GM18499 (cell line): ENCODE results near the gene KLF8.
"Not testable (repeated sequence)": the region's sequence is repeated elsewhere in the genome, so short reads cannot be mapped to it uniquely, and the experiment has no call there.

Source experiments
- ATAC-seq: cut with Tn5 transposase; IDR thresholded peaks from one replicate; pipeline ENCODE4 v1.9.1; 2021; ENCODE audit warnings: moderate number of reproducible peaks; ENCODE audit not compliant: insufficient read depth, unreplicated experiment

KLF8 gene

DNA sequence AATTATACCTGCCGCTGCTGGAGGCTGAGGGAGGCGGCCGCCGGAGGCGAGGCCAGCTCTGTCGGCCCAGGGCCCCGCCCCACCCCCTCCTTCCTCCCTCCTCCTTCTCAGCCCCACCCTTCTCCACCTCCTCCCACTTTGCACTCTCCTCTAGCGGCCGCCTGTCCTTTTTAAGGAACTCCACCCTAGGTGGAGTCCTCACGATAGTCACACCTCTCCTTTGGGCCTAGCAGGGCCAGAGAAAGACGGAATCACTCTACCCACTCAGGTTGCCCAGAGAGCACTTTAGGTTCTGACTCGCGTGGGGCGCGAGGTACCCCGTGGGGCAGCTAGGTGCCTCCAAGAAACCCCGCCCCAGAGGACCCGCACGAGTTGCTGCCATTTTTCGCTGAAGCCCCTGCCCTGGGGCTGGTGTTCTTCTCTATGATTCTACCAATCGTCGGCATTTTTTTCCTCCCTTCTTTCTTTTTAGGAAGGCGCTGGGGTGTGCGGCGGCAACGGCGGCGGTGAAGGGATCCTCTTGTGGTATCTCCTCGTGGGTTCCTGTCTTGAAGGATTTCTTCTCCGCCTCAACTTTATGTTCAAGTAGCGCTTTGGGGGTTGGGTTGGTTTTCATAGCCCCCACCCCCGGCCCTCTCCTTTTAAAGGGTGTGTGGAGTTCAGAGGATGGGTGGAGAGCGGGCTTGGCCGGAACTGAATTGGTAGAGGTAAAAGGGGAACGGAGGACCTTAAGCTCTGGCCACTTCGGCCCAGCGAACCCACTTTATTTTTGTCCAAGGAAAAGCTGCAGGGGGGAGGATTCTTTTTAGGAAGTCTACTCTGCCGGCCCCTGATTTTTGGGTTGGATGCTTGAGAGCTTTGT, at the start of gene KLF8:
KLF8 (plus strand) TSS at position 136 of the 862 bp plus-strand sequence. CDS start 979 bp downstream, outside the sequence.
- peak; percentile 38 for ATAC-seq

DNA sequence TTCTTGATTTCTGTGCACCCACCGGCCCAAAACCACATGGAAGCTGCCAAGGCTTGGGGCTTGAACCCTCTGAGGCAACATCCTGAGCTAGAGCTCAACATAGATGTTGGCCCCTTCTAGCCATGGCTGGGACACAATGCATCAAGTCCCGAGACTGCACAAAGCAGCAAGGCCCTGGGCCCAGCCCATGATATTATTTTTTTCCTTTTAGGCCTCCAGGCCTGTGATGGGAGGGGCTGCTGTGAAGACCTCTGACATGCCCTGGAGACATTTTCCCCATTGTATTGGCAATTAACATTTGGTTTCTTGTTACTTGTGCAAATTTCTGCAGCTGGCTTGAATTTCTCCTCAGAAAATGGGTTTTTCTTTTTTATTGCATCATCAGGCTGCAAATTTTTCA, 25.2 kb upstream of the KLF8 start:
- not testable (repeated sequence) for ATAC-seq

DNA sequence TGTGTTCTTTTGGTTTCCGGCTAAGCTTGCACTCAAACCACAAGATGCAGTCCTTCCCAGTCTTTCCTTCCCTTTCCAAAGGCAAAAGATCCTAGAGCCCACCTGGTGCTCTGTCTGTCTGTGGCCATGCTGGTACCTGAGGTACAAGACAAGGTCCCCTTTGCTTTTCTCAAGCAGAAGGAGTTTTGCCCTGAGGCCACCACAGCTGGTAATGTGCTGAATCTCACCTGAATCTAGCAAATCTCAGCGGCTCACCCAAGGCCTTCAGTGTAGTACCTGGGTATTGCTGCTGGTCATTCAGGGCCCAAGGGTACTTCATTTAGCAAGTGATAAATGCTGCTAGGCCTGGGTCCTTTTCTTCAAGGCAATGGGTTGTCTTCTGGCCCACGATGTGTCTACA, 20.5 kb upstream of the KLF8 start:
- no peak for ATAC-seq

DNA sequence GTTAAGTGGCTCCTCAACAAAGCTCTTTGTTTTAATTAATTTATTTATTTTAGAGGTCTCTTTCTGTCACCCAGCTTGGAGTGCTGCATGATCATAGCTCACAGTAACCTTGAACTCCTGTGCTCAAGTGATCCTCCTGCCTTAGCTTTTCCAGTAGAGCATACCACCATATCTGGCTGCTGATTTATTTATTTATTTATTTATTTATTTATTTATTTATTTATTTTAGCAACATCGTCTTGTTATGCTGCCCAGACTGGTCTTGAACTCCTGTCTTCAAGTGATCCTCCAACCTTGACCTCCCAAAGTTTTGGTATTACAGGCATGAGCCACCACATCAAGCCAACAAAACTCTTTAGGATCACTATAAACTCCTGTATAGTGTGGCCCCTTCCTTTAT, 15.8 kb upstream of the KLF8 start:
- ATAC-seq, result no peak

DNA sequence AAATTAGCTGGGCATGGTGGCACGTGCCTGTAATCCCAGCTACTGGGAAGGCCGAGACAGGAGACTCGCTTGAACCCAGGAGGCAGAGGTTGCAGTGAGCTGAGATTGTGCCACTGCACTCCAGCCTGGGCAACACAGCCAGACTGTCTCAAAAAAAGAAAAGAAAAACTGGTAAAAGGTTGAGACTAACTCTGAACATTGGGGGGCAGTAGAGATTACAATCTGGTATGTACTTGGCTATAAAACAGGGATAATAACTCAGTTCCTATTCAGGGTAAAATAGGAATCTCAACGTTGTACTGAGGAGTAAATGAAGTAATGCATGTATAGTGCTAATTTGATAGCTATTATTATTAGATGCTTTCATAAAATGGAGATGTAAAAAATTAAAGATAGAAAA, 12.5 kb upstream of the KLF8 start:
- ATAC-seq, result no peak

DNA sequence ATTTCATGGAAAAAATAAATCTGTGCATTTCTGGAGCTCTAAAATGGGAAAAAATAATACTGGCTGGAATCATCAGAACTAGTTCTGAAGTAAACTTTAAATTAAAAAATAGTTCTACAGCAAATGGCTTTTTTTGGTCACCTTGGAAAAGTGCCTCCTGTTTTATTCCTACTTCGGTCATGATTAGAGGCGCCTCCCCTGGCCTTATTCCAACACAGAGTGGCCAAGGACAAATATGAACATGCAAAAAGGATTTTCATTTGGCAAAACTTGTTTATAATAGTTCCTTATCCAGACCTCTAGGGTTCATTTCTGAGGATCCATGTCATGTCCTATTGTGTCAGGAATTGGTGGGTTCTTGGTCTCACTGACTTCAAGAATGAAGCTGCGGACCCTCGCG, 11.1 kb upstream of the KLF8 start:
- ATAC-seq, result no peak

DNA sequence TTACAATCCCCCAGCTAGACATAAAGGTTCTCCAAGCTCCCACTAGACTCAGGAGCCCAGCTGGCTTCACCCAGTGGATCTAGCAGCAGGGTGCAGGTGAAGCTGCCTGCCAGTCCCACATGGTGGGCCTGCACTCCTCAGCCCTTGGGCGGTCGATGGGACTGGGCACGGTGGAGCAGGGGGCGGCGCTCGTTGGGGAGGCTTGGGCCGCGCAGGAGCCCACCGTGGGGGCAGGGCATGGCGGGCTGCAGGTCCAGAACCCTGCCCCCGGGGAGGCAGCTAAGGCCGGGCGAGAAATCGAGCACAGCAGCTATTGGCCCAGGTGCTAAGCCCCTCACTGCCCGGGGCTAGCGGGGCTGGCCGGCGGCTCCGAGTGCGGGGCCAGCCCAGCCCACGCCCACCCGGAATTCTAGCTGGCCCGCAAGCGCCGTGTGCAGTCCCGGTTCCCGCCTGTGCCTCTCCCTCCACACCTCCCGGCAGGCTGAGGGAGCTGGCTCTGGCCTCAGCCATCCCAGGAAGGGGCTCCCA, 9.6 kb upstream of the KLF8 start:
- no peak for ATAC-seq

DNA sequence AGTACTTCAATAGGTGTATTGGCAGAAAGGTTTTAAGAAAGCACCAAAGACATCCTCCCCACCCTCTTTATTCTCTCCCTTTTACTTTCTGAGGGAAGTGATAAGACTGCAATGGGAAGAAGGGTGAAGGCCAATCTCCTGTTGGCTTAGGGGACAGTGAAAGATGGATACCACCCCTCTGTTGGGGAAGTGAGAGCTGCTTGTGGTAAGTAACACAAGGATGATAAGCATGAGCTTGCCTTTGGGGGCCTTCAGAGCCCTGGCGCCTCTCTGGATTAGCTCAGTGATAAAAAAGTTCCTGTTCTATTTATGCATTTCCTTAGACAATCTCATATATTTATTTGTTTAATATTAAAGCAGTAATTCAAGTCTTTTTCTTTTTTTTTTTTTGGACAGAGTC, 5.2 kb upstream of the KLF8 start:
- no peak for ATAC-seq

DNA sequence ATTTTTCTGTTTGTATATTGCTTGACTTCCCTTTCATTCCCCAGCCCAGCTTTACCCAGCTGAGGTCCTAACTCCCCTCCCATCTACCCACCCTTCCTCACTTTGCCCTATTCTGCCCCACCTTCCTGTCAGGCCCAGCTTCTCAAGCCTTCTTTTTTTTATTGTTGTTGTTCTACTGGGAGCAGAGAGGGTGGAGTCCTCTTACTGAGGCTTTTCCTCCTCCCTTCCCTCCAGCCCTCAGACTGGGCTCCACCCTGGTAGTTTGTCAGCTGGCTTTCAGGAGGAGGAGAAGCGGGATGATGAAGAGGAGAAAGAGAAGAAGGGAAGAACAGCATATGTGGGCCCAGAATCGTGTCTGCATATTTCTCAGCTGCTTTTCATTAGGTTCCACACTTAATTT, 3.2 kb upstream of the KLF8 start:
- no peak for ATAC-seq

DNA sequence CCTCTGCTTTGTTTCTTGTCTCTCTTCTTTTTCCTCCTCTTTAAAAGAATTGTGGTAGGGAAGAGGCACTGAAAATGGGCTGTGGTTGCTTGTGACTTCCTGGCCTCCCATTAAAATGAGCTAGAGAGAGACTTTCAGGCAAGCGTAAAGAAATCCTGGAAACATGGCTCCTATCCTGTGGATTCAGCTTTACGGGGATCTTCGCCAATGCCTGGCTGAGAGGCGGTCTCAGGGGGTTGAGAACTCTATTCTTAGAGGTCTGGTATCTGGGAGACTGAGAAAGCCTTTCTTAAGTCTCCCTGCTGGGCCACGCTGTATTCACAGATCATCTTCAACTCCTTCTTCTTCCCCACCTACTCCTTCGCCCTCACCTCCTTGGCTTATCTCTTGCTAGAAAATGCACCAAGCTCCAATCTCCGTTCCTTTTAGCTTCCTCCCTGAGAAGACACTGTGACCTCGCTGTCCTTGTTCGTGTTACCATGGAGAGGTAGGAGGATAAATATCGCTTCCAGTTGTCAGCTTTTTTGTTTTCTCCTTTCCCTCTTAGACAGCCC, 542 bp upstream of the KLF8 start:
- no peak for ATAC-seq

DNA sequence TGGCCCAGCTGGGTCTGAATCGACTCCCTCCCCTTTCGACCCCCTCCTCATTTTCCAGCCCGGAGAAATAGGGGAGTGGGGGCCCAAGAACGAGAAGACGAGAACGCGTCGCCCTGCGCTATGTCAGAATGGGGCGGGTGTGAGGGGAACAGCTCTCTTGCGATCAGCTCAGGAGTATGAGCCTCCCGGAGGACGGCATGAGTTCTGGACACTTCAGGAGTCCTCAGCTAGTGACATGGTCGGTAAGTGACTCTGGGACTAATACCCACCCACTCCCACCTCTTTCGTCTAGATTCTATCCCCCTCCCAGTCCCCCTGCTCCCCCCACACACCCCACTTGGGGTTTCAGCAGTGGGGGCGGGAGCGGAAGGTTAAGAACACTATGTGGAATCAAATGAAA, 944 bp downstream of the KLF8 start:
- ATAC-seq, result no peak

DNA sequence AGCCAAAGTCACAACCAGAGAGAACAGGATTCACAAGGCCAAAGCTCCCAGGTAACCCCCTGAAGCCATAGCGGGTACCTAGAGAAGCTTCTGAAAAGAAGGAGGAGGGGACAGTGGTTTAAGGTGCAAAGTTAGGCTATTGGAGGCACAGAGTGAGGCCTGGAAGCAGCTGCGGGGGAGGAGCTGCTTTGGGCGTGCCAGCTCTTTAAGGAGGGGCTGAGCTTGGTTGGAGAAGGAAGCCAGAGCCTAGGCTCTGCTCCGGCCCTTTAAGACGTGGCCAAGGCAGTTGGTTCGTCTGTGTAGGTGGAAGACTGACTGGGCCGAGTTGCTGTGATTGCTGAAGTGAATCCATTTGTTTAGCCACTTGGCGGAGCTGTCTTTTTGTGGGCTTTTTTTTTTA, 1.5 kb downstream of the KLF8 start:
- ATAC-seq, result peak; percentile 69

DNA sequence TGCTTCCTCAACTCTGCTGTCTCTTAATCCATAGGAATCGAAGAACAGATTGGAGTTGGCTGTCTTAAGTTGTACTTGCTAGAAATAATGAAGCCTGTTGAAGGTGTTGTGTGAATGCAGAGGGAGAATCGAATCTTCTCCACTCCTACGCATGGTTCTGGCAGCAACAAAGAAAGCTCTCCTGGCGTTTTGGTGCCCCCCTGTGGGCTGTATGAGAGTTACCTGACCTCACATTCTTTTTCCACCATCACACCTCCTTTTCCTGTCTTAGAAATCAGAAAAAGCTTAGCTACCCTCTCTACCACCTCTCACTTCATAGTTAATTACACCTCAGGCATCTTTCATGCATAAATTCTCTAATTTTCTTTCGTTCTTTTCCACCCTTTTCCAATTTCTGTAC, 16.3 kb downstream of the KLF8 start:
- peak; percentile 77 for ATAC-seq

DNA sequence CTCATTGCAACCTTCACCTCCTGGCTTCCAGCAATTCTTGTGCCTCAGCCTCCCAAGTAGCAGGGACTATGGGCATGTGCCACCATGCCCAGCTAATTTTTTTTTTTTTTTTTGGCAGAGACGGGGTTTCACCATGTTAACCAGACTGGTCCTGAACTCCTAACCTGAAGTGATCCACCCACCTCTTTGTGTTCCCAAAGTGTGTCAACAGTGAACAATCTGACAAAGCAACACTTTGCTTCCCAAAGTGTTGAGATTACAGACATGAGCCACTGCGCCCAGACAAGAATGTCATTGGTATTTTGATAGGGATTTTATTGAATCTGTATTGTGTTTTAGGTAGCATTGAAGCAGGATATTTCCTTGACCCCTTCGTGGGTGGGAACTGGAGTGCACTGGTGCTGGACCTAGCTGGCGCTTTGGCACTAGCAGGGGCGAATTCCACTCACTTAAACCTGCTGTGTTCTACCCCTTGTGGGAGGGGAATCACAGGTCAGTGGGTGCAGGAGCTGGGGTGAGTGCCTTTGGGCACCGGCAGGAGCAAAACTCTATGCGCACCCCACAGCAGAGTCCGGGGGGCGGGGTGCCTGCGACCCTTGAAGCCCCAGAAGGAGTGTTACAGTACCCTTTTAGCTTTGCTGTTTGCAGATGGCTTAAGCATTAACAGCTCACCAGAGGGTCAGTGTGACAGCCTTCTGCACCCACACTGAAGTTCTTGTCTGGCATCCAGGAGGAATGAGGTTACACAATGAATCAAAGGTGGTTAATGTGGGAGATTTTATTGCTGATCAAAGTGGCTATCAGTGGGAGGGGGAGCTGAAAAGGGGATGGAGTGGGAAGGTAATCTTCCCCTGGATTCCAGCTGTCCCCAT, 21.9 kb downstream of the KLF8 start:
- no peak for ATAC-seq

DNA sequence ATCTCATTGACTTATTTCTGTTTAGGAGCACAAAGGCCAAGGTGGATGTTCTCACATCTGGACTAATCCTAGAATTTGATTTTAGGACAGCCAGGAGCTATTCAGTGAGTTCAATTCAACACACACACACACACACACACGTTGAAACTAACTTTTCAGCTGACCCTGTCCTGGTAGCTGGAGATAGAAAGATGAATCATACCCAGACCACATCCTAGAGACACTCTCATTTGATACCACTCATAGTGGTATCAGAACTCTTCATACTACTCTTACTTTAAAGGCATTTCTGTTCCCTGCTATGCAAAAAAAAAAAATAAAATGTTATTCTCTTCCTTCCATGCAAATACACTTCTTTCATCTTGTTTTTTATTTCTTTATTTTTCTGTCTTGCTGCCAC, 36.7 kb downstream of the KLF8 start:
- ATAC-seq, result peak; percentile 97

DNA sequence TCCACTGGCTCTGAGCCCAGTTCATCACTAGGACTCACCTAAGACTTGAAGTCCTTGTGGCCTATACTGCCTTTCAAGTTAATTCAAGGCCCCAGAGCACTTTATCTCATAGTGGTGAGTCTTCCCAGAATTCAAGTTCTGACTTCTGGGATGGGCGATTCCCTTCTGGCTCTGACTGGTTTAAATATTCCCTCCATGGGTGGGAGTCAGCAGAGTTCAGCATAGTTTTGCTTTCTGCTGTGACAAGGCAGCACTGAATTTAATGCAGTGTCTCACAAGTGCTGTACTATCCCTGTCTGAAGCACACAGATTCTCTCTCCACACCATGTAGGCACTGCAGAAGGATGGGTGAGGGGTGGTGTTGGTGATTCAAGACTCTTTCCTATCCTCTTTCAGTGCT, 46.5 kb downstream of the KLF8 start:
- ATAC-seq, result no peak

DNA sequence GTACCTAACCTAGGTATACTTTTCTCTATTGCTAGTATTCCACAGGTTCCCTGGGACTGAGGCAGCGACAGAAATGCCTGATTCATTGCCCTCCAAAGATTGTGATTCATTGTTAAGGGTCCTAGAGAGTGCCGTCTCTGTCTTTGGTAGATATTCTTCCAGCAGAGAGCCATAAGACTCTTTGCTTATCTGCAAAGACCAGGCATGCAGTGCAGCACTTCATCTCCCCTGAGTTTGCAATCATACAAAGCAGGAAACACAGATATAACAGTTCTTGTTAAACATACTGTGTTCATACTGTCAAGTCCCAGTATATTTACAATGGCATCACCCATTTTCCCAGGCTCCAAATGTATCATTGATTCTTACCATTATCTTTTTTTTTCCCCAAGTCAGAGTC, 47.7 kb downstream of the KLF8 start:
- ATAC-seq, result no peak

DNA sequence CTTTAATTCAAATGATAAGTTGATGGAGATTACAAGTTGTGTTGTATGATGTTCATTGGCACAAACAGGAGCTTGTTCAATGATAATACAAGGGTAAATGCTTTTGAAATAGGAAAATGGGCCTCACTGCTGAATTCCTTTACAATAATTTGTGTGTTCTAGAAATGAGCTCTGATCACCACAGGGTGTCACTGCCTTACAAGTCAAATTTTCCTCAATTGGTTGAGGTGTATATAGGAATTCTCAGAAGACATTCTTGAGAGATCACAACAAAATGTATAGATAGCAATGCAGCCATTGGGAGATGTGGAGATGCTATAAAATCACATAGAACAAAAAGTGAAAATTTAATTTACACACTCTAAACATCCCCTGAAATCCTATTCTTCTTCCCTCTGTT, 49.6 kb downstream of the KLF8 start:
- ATAC-seq, result no peak

DNA sequence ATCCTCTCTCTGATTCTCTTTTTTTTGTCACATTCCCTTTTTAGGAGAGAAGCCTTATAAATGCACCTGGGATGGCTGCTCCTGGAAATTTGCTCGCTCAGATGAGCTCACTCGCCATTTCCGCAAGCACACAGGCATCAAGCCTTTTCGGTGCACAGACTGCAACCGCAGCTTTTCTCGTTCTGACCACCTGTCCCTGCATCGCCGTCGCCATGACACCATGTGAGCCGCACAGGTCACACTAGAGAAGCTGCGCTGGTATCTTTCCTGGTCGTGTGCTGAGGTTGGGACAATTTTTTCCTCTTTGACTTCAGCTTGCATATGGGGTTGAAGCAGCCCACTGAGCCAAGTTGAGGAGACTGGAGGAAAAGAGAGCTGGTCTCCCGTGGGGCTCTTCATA, 52.1 kb downstream of the KLF8 start:
- no peak for ATAC-seq

DNA sequence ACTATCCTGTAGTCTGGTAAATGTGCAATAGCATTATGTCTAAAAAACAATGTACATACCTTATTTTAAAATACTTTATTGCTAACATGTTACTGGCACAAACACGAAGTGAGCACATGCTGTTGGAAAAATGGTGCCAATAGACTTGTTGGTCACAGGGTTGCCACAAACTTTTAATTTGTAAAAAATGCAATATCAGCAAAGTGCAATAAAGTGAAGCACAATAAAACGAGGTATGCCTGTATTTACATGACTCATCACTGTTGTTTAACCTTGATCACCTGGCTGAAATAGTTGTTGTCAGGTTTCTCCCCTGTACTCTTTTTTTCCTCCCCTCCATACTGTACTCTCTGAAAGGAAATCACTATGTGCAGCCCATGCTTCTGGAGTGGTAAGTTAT, 56.5 kb downstream of the KLF8 start:
- ATAC-seq, result no peak

DNA sequence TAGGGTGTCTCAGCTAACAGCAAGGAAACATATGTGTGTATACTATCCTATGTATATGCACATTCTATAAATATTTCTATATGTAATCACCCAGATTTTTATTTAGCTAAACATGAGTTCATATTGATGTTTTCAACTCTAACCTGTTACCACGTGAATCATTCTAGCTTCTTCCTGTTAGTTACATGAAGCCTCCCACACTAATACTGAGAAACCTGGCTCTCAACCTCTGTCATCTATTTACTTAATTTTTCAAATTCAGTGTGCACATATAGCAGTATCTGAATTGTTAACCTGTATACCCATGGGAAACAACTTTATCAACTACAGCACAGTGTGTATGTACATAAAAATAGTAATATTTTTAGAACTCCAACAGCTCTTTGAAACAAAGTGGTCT, 57.3 kb downstream of the KLF8 start:
- ATAC-seq, result no peak
